Thyroid gland (tissue), 4 donors: ENCODE results near the gene STARD10.

Source experiments
- POLR2A ChIP-seq, 2 donors: fragments of 450-650 bp; IDR thresholded peaks; one replicate each; pipeline ENCODE4 v1.6.1; 2017; ENCODE audit warnings: antibody characterized with exemption in 2 of 2, mild to moderate bottlenecking in 2 of 2, moderate library complexity in 1 of 2
- TF ChIP-seq, protein P1 (sequence below), 6 experiments: fragments of 200-600 bp in 3 of 6; fragments of 450-650 bp in 3 of 6; sonication (generic) in 3 of 6; IDR thresholded peaks; one replicate each; pipeline ENCODE4 v1.5.1; 2016 to 2019; ENCODE audit warnings: antibody characterized with exemption in 6 of 6, mild to moderate bottlenecking in 2 of 6, inconsistent platforms in 1 of 6, moderate library complexity in 1 of 6

DNA sequence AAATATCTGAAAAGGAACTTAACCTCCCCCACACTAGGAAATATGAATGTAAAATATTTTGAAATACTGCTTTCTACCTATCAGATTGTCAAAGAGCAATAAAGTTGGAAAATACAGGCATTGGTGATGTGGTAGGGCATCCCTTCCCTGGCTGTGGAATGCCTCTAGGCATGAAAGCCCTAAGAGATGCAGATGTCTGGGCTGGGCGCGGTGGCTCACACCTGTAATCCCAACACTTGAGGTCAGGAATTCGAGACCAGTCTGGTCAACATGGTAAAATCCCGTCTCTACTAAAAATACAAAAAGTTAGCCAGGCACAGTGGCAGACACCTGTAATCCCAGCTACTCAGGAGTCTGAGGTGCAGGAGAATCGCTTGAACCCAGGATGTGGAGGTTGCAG lies 63.6 kb downstream of the STARD10 start:
- TF ChIP-seq, protein P1, sequence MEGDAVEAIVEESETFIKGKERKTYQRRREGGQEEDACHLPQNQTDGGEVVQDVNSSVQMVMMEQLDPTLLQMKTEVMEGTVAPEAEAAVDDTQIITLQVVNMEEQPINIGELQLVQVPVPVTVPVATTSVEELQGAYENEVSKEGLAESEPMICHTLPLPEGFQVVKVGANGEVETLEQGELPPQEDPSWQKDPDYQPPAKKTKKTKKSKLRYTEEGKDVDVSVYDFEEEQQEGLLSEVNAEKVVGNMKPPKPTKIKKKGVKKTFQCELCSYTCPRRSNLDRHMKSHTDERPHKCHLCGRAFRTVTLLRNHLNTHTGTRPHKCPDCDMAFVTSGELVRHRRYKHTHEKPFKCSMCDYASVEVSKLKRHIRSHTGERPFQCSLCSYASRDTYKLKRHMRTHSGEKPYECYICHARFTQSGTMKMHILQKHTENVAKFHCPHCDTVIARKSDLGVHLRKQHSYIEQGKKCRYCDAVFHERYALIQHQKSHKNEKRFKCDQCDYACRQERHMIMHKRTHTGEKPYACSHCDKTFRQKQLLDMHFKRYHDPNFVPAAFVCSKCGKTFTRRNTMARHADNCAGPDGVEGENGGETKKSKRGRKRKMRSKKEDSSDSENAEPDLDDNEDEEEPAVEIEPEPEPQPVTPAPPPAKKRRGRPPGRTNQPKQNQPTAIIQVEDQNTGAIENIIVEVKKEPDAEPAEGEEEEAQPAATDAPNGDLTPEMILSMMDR (IDR thresholded peaks at IDR 0.05), result no peak
- no peak for TF ChIP-seq POLR2A (IDR thresholded peaks at IDR 0.05)
